CD4-positive, alpha-beta T cell (primary cell): ENCODE results near the gene LRRC75A. TPM values are rescaled to one million over a fixed set of nuclear protein-coding genes. Genes with fewer than 3 reads are reported as not detected.

Source experiments
- ATAC-seq: fragments of 200-7000 bp; cut with Tn5 transposase; one replicate; pipeline ENCODE4 v1.10.0; 2022; ENCODE audit warnings: mild to moderate bottlenecking; ENCODE audit not compliant: poor library complexity
- CTCF ChIA-PET: fragments of 350-600 bp; sonication (Branson Sonifier 250); formaldehyde crosslinking; loops from one replicate; lab custom pipeline; 2021; ENCODE audit warnings: antibody characterized with exemption, inconsistent platforms; lab: Charles Lee
- POLR2A ChIA-PET: fragments of 350-600 bp; sonication (Branson Sonifier 250); formaldehyde crosslinking; loops from one replicate; lab custom pipeline; 2021; ENCODE audit warnings: antibody characterized with exemption, inconsistent platforms; lab: Charles Lee
- DNase-seq, 14 experiments: peaks; one replicate each; pipeline ENCODE4 v3.0.0-alpha.2; 2013 to 2020; ENCODE audit warnings: mixed read lengths in 2 of 14
- H3K27ac ChIP-seq, 2 donors: one replicate each; pipeline versions ENCODE4 v1.5.1 to v1.7.0; 2013; ENCODE audit warnings: low read length in 2 of 2, low read depth in 1 of 2, mild to moderate bottlenecking in 1 of 2
- H3K27me3 ChIP-seq, 2 experiments: 1 replicate in 1 of 2; 2 replicates in 1 of 2; pipeline versions ENCODE4 v1.6.1 to v1.7.0; 2013; ENCODE audit warnings: low read length in 2 of 2, control low read depth in 1 of 2, mild to moderate bottlenecking in 1 of 2, moderate library complexity in 1 of 2; ENCODE audit not compliant: insufficient read depth in 2 of 2, control insufficient read depth in 1 of 2
- H3K36me3 ChIP-seq: one replicate; pipeline ENCODE4 v1.6.1; 2013; ENCODE audit warnings: low read length, control low read depth; ENCODE audit not compliant: insufficient read depth
- H3K4me1 ChIP-seq: one replicate; pipeline ENCODE4 v1.6.1; 2013; ENCODE audit warnings: low read length, control low read depth; ENCODE audit not compliant: insufficient read depth
- H3K4me3 ChIP-seq: one replicate; pipeline ENCODE4 v1.5.1; 2013; ENCODE audit warnings: mild to moderate bottlenecking, low read length, moderate library complexity
- H3K9me3 ChIP-seq, 2 experiments: 1 replicate in 1 of 2; 2 replicates in 1 of 2; pipeline versions ENCODE4 v1.6.1 to v1.7.0; 2013; ENCODE audit warnings: low read length in 2 of 2, mild to moderate bottlenecking in 2 of 2, control low read depth in 1 of 2, moderate library complexity in 1 of 2; ENCODE audit not compliant: control insufficient read depth in 1 of 2, insufficient read depth in 1 of 2
- H3K27ac Mint-ChIP-seq: one replicate; pipeline ENCODE4 v1.8.0; 2020; ENCODE audit warnings: mixed read lengths
- H3K27me3 Mint-ChIP-seq: one replicate; pipeline ENCODE4 v1.8.0; 2021; ENCODE audit warnings: mixed read lengths
- H3K36me3 Mint-ChIP-seq: one replicate; pipeline ENCODE4 v1.8.0; 2021; ENCODE audit warnings: low read depth, mixed read lengths
- H3K4me1 Mint-ChIP-seq: one replicate; pipeline ENCODE4 v1.8.0; 2021; ENCODE audit warnings: low read depth, mixed read lengths
- H3K4me3 Mint-ChIP-seq: one replicate; pipeline ENCODE4 v1.8.0; 2020; ENCODE audit warnings: mild to moderate bottlenecking, mixed read lengths
- H3K9me3 Mint-ChIP-seq: one replicate; pipeline ENCODE4 v1.8.0; 2020; ENCODE audit warnings: mixed read lengths
- intact Hi-C, 2 experiments: fragments of 100-400 bp; cut with DNase I in 1 of 2; cut with micrococcal nuclease in 1 of 2; formaldehyde crosslinking; loops; one replicate each; pipeline versions ENCODE4 v1.15.1 to v1.9.0; 2023 to 2025; cut with DNase I, micrococcal nuclease
- total RNA-seq, 174 experiments: library from RNA in 2 of 174; stranded (reverse) in 2 of 174; gene quantifications; one replicate each; pipeline ENCODE4 v1.2.3 and lab custom pipeline; 2021 to 2026
- TF ChIP-seq, protein P1 (sequence below): fragments of 200-600 bp; IDR thresholded peaks from one replicate; pipeline ENCODE4 v1.8.0; 2022; ENCODE audit warnings: antibody characterized with exemption, mild to moderate bottlenecking

The LRRC75A gene
- total RNA-seq, 2 experiments from 2014 or later = 1.5 to 1.9 TPM

GRCh38 chr17:16486373-16487250 is 5.4 kb downstream of the LRRC75A start:
- peaks cover 12% of the 10 kb centered on the region for H3K4me1 Mint-ChIP-seq
- Histone ChIP-seq H3K27ac (no peak overlapping the region), H3K9me3 (no peaks in the 10 kb centered on the region), H3K4me1 (peaks cover 12% of the 10 kb centered on the region), H3K36me3 (no peaks in the 10 kb centered on the region), H3K27me3 (peaks cover 0 to 5% of the 10 kb centered on the region in 2 experiments), H3K4me3 (no peak overlapping the region)
- no peak for DNase-seq
- H3K36me3 Mint-ChIP-seq = no peaks in the 10 kb centered on the region
- no peak for ATAC-seq
- no peak overlapping the region for H3K27ac Mint-ChIP-seq
- TF ChIP-seq, protein P1, sequence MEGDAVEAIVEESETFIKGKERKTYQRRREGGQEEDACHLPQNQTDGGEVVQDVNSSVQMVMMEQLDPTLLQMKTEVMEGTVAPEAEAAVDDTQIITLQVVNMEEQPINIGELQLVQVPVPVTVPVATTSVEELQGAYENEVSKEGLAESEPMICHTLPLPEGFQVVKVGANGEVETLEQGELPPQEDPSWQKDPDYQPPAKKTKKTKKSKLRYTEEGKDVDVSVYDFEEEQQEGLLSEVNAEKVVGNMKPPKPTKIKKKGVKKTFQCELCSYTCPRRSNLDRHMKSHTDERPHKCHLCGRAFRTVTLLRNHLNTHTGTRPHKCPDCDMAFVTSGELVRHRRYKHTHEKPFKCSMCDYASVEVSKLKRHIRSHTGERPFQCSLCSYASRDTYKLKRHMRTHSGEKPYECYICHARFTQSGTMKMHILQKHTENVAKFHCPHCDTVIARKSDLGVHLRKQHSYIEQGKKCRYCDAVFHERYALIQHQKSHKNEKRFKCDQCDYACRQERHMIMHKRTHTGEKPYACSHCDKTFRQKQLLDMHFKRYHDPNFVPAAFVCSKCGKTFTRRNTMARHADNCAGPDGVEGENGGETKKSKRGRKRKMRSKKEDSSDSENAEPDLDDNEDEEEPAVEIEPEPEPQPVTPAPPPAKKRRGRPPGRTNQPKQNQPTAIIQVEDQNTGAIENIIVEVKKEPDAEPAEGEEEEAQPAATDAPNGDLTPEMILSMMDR = no peak
- CTCF ChIA-PET = no interaction called here
- POLR2A ChIA-PET = no interaction called here
- H3K27me3 Mint-ChIP-seq = no peaks in the 10 kb centered on the region
- intact Hi-C loops = no loop called here
- H3K9me3 Mint-ChIP-seq = no peaks in the 10 kb centered on the region
- no peak overlapping the region for H3K4me3 Mint-ChIP-seq

DNA sequence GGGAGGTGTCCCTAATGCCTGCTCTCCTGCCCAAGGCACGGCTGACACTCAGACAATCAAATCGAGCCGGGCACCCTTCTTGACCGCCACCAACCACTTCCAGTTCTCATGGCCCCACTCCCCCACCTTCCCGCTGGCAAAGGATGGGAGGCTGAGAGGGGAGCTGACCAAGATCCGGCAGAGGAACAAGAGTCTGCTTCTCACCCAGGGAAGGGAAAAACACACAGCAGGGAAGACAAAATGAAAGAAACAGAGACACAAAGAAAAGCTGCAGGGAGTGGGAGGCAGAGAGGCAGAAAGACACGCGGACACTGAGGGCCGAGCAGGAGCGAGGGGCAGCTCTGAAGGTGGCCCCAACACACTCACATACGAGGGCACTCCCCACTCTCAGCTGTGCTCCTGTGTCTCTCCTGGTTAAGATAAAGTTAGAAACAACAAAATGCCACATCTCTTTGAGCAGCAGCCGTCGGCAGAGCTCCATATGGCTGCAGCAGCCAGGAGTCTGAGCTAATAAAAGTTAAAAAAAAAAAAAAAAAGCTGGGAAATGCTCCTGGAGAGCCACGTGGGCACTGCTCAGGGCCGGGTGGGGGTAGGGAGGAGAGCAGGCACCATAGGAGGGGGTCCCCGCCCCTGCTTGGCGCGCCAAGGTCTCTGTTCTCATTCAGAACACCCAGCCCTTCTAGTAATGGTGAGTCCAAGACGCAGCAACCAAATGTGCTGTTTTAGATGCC is 7.4 kb downstream of the LRRC75A start:
- H3K4me1 Mint-ChIP-seq = no peaks in the 10 kb centered on the region
- no peak for ATAC-seq
- H3K4me3 ChIP-seq = no peak overlapping the region
- H3K9me3 ChIP-seq = no peaks in the 10 kb centered on the region
- ChIA-PET POLR2A (no interaction called here), CTCF (no interaction called here)
- no peak overlapping the region for H3K4me3 Mint-ChIP-seq
- peaks cover 2% of the 10 kb centered on the region for H3K4me1 ChIP-seq
- no peaks in the 10 kb centered on the region for H3K27me3 Mint-ChIP-seq
- H3K27me3 ChIP-seq = no peaks in the 10 kb centered on the region
- no peaks in the 10 kb centered on the region for H3K36me3 Mint-ChIP-seq
- H3K36me3 ChIP-seq = no peaks in the 10 kb centered on the region
- TF ChIP-seq, protein P1 = no peak
- no peaks in the 10 kb centered on the region for H3K9me3 Mint-ChIP-seq
- no peak overlapping the region for H3K27ac Mint-ChIP-seq
- intact Hi-C loops = no loop called here
- no peak overlapping the region for H3K27ac ChIP-seq
- no peak for DNase-seq

DNA sequence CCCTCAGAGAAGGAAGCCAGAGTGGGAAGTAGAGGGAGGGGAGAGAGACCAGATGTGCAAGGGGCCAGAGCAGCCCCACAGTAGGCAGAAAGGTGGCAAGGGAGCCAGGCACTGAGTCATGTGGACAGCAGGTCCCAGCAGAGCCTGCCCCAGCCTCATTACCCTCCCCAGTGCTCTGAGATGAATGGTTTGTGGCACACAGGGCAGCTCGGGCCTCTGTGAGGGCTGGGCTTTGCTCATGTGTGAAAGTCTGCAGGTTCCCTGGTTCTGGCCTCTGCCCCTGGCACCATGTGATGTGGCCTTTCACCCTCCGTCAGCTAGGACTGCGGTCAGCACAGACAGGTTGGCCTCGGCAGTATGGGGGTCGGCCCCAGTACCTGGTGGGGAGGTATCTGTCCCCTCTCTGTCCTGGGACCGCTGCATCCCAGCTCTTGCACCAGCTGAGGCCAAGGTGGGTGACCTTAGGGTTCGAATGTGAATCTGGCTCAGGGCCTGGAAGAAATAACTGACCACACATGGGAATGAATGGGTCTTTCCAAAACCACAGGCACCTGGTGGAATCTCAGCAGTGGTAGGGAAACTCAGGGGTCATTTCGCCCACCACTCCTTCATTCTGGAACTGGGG is 8.9 kb downstream of the LRRC75A start:
- Histone ChIP-seq H3K36me3 (no peaks in the 10 kb centered on the region), H3K27me3 (no peaks in the 10 kb centered on the region), H3K27ac (no peak overlapping the region), H3K9me3 (no peaks in the 10 kb centered on the region), H3K4me3 (no peak overlapping the region), H3K4me1 (peaks cover 2% of the 10 kb centered on the region)
- TF ChIP-seq, protein P1 = no peak
- intact Hi-C loops = no loop called here
- ChIA-PET POLR2A (no interaction called here), CTCF (no interaction called here)
- Mint-ChIP-seq H3K4me1 (no peaks in the 10 kb centered on the region), H3K36me3 (no peaks in the 10 kb centered on the region), H3K4me3 (no peak overlapping the region), H3K9me3 (no peaks in the 10 kb centered on the region), H3K27ac (no peak overlapping the region), H3K27me3 (no peaks in the 10 kb centered on the region)
- ATAC-seq (no peak), DNase-seq (no peak)
